ENCODE data around the gene GRM7.

Gene GRM7

DNA sequence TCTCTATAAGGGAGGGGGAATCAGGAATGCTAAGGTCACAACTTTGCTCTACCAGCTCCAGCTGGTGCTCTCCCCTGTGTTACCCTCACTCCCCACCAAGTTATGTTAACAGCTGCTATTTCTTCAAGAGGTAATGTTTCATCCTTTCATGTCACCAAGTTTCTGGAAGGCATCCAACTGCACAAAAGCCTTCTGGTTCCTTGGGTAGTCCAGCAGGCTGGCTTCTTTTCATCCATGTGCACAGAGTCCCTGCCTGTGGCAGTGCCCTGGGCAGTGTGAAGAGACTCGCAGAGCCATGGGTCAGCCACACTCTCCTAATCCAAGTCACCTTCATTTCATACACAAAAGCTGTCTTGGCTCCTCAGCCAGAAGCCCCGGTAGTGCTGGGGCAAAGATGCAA is 903.2 kb downstream of the GRM7 start:
- DNase-seq (ENCODE audit: insufficient read length, low spot score) (no peak), FAIRE-seq (no peak)
- no peak for TF ChIP-seq POLR2A (IDR thresholded peaks at IDR 0.05; ENCODE audit: low read depth, low read length)

GRCh38 chr3:7766530-7766929 is 905.6 kb downstream of the GRM7 start:
- no peak for DNase-seq (ENCODE audit: insufficient read length, low spot score)

DNA sequence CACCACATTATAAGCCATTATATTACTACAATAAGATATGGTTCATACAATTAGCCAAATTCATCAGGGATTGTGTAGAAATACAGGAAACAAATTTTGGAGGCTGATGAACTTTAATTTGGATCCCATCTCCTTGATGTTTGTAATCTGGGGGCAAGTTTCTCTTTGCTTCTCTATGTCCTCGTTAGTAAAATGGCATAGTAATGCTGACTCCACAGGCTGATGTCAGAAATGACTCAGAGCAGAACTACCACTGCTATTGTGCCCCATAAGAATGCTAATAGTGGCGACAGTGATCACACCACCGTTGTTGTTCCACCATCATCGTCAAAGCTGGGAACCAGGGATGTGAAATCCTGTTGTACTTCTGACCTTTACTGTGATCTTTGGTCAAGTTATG is 918.4 kb downstream of the GRM7 start:
- TF ChIP-seq POLR2A (IDR thresholded peaks at IDR 0.05; ENCODE audit: low read depth, low read length): no peak
- no peak for FAIRE-seq
- no peak for DNase-seq (ENCODE audit: insufficient read length, low spot score)

More at GRCh38 chr3:7766530-7766929, 905.6 kb downstream of the GRM7 start:
- no peak for FAIRE-seq
- TF ChIP-seq POLR2A (IDR thresholded peaks at IDR 0.05; ENCODE audit: low read depth, low read length): no peak

- FAIRE-seq: no peak
- no peak for DNase-seq (ENCODE audit: insufficient read length, low spot score)
- no peak for TF ChIP-seq POLR2A (IDR thresholded peaks at IDR 0.05; ENCODE audit: low read depth, low read length)
These were observed 920.5 kb downstream of the GRM7 start for GRCh38 chr3:7781395-7781794.

GRCh38 chr3:7787871-7788828 is 927.2 kb downstream of the GRM7 start:
- DNase-seq (ENCODE audit: insufficient read length, low spot score): no peak
- TF ChIP-seq POLR2A (IDR thresholded peaks at IDR 0.05; ENCODE audit: low read depth, low read length): no peak
- no peak for FAIRE-seq

DNA sequence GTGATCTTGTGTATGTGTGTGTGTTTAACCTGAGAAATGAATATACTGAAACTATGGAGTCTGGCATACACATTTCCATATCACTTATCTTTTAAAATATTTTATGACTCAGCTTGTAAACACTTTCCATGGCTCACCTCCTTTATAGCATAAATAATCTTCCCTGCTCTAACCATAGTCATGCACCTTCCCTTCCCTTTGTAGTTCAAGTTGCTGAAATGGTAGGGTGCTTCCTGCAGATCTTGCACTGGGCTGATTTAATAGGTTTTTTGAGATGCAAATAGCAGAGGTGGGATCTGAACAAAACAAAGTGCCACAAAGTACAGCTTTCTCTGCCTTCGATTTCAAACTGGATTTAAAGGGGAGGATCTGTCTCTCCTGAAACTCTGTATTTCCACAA is 928.0 kb downstream of the GRM7 start:
- DNase-seq (ENCODE audit: insufficient read length, low spot score) (no peak), FAIRE-seq (no peak)
- no peak for TF ChIP-seq POLR2A (IDR thresholded peaks at IDR 0.05; ENCODE audit: low read depth, low read length)

GRCh38 chr3:7789324-7789723 is 928.4 kb downstream of the GRM7 start:
- DNase-seq (ENCODE audit: insufficient read length, low spot score) (no peak), FAIRE-seq (no peak)

DNA sequence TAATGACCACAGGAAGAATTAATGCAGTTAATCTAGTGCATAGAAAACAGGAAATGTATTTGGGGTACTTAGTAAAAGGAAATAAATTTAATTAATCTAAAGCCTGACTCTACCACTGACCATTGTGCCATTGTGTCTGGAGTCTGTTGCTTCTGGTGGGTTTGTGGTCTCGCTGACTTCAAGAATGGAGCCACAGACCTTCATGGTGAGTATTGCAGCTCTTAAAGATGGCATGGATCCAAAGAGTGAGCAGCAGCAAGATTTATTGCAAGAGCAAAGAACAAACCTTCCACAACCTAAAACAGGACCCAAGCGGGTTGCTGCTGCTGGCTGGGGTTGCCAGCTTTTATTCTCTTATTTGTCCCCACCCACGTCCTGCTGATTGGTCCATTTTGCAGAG is 929.2 kb downstream of the GRM7 start:
- FAIRE-seq (no peak), DNase-seq (ENCODE audit: insufficient read length, low spot score) (no peak)
- TF ChIP-seq POLR2A (IDR thresholded peaks at IDR 0.05; ENCODE audit: low read depth, low read length): no peak

More at GRCh38 chr3:7789324-7789723, 928.4 kb downstream of the GRM7 start:
- TF ChIP-seq POLR2A (IDR thresholded peaks at IDR 0.05; ENCODE audit: low read depth, low read length): no peak
